C4-2B (cell line): Measurements from ENCODE around the gene KLRG1.

Experiments used
- CTCF ChIP-seq: fragments of 450-650 bp; conservative IDR thresholded peaks from 2 replicates; pipeline ENCODE4 v1.5.1; 2017; ENCODE audit warnings: mild to moderate bottlenecking
- ZFX ChIP-seq: fragments of 450-650 bp; IDR thresholded peaks from 2 replicates; pipeline ENCODE4 v1.6.1; 2017

- no peak for TF ChIP-seq CTCF
- TF ChIP-seq ZFX: no peak
Measured at GRCh38 chr12:8993827-8994226, 4.5 kb downstream of the KLRG1 start.
